Measurements from ENCODE around the gene FAM20C. TPM values are rescaled to one million over a fixed set of nuclear protein-coding genes. Genes with fewer than 3 reads are reported as not detected.
"Not testable (repeated sequence)": the region's sequence is repeated elsewhere in the genome, so short reads cannot be mapped to it uniquely, and the experiment has no call there.

FAM20C gene
- total and polyA plus RNA-seq, 7 donors, result 3.0 to 51.3 (median 21.0) TPM

DNA sequence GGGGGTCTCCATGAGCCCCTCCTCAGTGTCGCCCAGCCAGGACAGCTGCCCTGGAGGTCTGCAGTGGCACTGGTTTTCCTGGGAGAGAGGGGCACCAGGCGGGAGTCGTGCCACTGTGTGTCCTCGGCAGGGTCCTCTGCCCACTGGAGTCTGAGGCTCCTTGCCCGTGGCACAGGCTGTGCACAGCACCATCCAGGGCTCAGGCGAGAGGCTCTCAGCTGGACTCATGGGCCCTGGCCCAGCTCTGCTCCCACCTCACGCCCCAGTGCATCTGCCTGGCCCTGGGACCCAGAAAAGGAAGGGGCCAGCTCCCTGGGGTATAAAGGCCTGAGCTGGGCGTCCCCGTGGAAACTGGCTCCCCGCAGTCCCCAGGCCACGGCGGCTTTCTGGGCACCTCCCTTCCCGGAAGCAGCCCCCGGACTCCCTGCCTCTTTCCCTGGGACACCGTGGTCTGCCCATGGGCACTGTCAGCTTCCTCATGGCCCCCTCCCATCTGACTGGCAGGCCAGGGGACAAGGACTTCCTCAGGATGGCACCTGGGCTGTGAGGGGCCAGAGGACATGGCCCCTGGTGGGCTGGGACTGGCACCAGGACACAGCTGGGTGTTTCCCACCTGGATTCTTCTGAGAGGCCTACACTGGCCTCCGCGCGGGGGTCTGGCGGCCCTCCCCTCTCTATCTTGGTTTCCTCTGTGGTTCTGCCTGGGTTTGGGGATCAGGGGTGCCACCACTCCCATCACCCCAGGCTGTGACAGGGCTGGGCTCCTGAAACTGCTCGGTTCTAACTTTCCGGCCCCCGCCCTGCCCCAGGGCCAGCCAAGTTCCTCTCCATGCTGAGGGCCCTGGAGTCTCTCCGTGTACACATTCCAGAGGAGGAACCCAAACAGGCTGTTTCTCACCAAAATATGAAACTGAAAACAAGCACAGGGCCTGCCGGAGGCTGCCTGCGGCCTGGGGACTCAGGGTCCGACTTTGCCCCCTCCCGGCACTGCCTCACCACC, 103.1 kb downstream of the FAM20C start:
- Histone ChIP-seq H3K4me3 (no peak overlapping the region), H3K9me3 (no peaks in the 10 kb centered on the region), H3K36me3 (no peaks in the 10 kb centered on the region), H3K27ac (no peak overlapping the region), H3K27me3 (peaks cover 21 to 56% (median 38%) of the 10 kb centered on the region in 3 donors), H3K4me1 (peaks cover 0 to 5% (median 5%) of the 10 kb centered on the region in 4 donors)
- 82 to 86% methylated on average over 27 of the region's 27 CpGs for WGBS, 2 donors
- intact Hi-C loops (cut with DNase I), result no loop called here
- no peak for DNase-seq
- TF ChIP-seq POLR2A (IDR thresholded peaks at IDR 0.05) (no peak), EP300 (IDR thresholded peaks at IDR 0.05) (no peak), CTCF (IDR thresholded peaks at IDR 0.05) (no peak), POLR2AphosphoS5 (IDR thresholded peaks at IDR 0.05) (no peak)

- Histone ChIP-seq H3K4me1 (no peaks in the 10 kb centered on the region), H3K4me3 (no peak overlapping the region), H3K27ac (no peak overlapping the region), H3K27me3 (peaks cover 11 to 46% (median 28%) of the 10 kb centered on the region in 3 donors), H3K36me3 (no peaks in the 10 kb centered on the region), H3K9me3 (no peaks in the 10 kb centered on the region)
- intact Hi-C loops (cut with DNase I), result no loop called here
- no peak for DNase-seq
- TF ChIP-seq EP300 (IDR thresholded peaks at IDR 0.05) (no peak), CTCF (IDR thresholded peaks at IDR 0.05) (no peak), POLR2AphosphoS5 (IDR thresholded peaks at IDR 0.05) (no peak), POLR2A (IDR thresholded peaks at IDR 0.05) (no peak)
- 80 to 91% methylated on average over 20 of the region's 20 CpGs for WGBS, 2 donors
These were observed 104.1 kb downstream of the FAM20C start for GRCh38 chr7:296373-296945.

DNA sequence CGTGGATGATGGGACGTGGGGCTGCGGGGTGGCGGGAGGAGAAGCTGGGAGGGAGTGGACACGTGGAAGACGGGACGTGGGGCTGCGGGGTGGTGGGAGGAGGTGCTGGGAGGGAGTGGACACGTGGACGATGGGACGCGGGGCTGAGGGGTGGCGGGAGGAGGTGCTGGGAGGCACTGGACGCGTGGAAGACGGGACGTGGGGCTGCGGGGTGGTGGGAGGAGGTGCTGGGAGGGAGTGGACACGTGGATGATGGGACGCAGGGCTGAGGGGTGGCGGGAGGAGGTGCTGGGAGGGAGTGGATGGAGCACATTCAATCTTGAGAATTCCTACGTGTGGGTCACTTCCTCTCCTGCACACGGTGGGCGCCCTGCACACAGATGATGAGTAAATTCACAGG, 104.8 kb downstream of the FAM20C start:
- 82 to 89% methylated on average over 23 to 24 of the region's 24 CpGs for WGBS, 2 donors
- H3K4me1 ChIP-seq; intact Hi-C loops (cut with DNase I); H3K27ac ChIP-seq; DNase-seq; H3K36me3 ChIP-seq; H3K4me3 ChIP-seq; H3K9me3 ChIP-seq: not testable (repeated sequence)
- H3K27me3 ChIP-seq, result peaks cover 9 to 39% (median 23%) of the 10 kb centered on the region in 3 donors

GRCh38 chr7:297611-298374, 105.4 kb downstream of the FAM20C start:
- Histone ChIP-seq H3K4me3 (no peak overlapping the region), H3K27ac (no peak overlapping the region), H3K9me3 (no peaks in the 10 kb centered on the region), H3K27me3 (peaks cover 9 to 33% (median 17%) of the 10 kb centered on the region in 3 donors), H3K4me1 (no peaks in the 10 kb centered on the region), H3K36me3 (no peaks in the 10 kb centered on the region)
- 87 to 91% methylated on average over 24 of the region's 24 CpGs for WGBS, 2 donors
- intact Hi-C loops (cut with DNase I), result no loop called here
- DNase-seq, result no peak
- no peak for TF ChIP-seq POLR2A (IDR thresholded peaks at IDR 0.05)
- TF ChIP-seq POLR2AphosphoS5 (IDR thresholded peaks at IDR 0.05), result no peak
- TF ChIP-seq CTCF (IDR thresholded peaks at IDR 0.05), result no peak
- no peak for TF ChIP-seq EP300 (IDR thresholded peaks at IDR 0.05)

DNA sequence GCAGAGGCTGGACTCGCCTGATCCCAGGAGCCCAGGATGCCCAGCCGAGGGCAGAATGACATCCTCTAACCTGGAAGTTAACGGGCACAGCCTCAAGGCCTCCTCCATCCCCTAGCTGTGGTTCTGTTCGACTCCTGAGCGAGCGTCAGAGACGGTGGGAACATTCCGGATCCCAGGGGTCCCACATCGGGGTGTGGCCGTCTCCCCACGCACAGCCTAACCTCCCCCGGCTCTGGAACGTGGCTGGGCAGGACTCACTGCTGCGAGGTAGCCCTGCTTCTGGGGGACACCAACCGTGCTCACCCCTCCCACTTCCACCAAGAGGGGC, 106.0 kb downstream of the FAM20C start:
- Histone ChIP-seq H3K4me1 (no peaks in the 10 kb centered on the region), H3K36me3 (no peaks in the 10 kb centered on the region), H3K27me3 (peaks cover 9 to 27% (median 12%) of the 10 kb centered on the region in 3 donors), H3K9me3 (no peaks in the 10 kb centered on the region), H3K27ac (no peak overlapping the region), H3K4me3 (no peak overlapping the region)
- no peak for DNase-seq
- TF ChIP-seq POLR2AphosphoS5 (IDR thresholded peaks at IDR 0.05) (no peak), EP300 (IDR thresholded peaks at IDR 0.05) (no peak), CTCF (IDR thresholded peaks at IDR 0.05) (no peak), POLR2A (IDR thresholded peaks at IDR 0.05) (no peak)
- intact Hi-C loops (cut with DNase I), result no loop called here
- WGBS, 2 donors, result 81 to 89% methylated on average over 15 of the region's 15 CpGs
